C4-2B (cell line): ENCODE results near the gene KRT76.

ENCODE experiments used
- CTCF ChIP-seq: fragments of 450-650 bp; conservative IDR thresholded peaks from 2 replicates; pipeline ENCODE4 v1.5.1; 2017; ENCODE audit warnings: mild to moderate bottlenecking
- ZFX ChIP-seq: fragments of 450-650 bp; IDR thresholded peaks from 2 replicates; pipeline ENCODE4 v1.6.1; 2017

GRCh38 chr12:52741375-52742195, 35.6 kb downstream of the KRT76 start:
- TF ChIP-seq CTCF (no peak), ZFX (no peak)
